ENCODE measurements around the gene USP38.
"Not testable (repeated sequence)": the region's sequence is repeated elsewhere in the genome, so short reads cannot be mapped to it uniquely, and the experiment has no call there.

Gene USP38

GRCh38 chr4:143207555-143207954, 22.8 kb downstream of the USP38 start:
- no peak for DNase-seq

DNA sequence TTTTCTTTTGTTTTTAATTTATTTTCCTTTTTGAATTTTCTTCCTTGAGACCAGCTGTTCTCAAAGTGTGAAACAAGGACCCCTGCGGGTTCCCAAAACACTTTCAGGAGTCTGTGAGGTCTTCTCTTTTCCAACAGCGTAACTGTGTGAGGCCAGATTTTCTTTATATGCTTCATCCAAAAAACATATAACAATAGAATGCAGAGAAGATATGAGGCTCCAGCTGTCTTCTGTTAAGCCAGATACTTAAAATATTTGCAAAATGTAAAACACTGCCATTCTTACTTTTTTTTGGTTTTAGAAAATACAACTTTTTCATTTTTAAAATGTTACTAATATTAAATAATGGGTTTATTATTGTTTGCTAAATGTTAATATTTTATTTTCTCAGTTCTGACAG, 27.8 kb downstream of the USP38 start:
- DNase-seq: no peak

GRCh38 chr4:143215873-143216272, 31.2 kb downstream of the USP38 start:
- no peak for DNase-seq

GRCh38 chr4:143224255-143224654, 39.5 kb downstream of the USP38 start:
- DNase-seq: no peak

- no peak for DNase-seq
Observed at GRCh38 chr4:143225167-143225566, 40.5 kb downstream of the USP38 start.

DNA sequence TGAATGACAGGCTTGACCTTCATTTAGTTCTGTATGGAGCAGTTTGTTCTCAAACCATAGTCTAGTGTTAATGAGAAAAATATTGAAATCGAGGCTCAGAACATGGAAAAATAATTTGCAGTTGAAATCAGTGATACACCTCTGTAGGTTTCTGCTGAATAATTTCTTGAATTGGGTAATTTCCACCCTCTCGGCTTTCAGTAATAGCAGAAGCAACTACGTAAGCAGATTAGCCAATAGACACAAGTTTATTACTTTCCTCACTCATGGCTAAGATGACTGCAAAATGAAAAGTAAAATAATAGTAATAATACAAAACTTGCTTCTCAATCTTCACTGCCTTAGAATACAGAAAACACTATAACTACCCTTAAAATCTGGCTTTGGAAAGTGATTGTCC, 46.0 kb downstream of the USP38 start:
- DNase-seq: no peak

DNA sequence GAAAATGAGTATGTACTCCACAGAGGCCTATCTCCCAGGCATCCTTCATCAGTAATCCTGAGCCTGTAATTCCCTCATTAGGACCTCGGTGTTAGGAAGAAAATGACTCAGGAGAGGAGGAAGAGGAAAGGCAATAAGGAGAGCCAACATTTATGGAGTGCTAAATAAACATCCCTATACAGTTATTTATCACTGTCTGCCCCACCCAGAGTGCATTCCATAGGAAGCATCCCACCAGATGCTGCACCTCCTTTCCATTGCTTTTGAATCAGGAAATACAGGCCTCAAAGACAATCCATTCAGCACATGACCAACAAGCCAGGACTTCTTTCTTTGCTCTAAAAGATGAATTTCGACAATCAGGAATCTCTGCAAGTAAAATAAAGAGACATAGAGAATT, 47.6 kb downstream of the USP38 start:
- DNase-seq: no peak

- DNase-seq: no peak
Observed at GRCh38 chr4:143234153-143234552, 49.4 kb downstream of the USP38 start.

DNA sequence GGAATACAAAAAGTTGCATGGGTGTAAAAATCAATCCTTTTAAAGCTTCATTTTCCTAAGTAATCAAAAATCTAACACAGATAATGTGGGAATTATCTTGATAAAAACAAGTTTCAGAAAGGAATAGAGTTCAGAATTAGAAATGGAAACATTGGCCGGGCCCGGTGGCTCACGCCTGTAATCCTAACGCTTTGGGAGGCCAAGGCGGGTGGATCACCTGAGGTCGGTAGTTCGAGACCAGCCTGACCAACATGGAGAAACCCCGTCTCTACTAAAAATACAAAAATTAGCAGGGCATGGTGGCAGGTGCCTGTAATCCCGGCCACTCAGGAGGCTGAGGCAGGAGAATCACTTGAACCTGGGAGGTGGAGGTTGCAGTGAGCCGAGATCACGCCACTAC, 52.5 kb downstream of the USP38 start:
- DNase-seq: not testable (repeated sequence)

DNA sequence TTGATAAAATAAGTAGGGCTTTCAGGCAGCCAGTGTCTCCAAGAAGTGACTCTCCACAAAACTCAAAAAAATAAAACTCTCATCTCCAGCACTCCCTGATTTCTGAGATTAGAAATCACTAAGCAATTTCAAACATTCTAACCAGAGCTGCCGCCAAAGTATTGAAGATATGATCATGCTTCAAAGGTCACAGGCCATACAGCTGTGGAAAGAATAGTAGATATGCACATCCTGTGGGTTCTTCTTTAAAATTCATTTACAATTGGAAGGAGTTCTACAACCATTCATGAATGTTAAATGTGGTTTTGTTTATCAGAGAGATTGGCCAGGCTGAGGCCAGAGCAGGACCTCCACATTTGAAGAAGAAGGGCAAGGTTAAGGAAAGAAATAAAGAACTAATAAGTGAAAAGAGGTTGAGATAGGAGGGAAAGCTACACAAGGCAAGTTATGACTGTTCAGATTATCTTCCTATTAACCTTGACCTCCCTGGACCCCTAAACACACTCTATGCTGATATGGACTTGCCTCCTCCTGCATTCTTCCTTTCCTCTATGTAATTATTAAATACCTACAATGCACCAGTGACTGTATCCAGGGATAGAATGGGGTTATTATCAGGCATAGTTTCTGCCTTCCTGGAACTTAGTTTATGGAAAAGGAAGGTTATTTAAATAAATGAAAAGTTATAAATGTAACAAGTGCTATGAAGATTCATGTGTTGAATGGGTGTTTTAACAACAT, 56.4 kb downstream of the USP38 start:
- no peak for DNase-seq

DNA sequence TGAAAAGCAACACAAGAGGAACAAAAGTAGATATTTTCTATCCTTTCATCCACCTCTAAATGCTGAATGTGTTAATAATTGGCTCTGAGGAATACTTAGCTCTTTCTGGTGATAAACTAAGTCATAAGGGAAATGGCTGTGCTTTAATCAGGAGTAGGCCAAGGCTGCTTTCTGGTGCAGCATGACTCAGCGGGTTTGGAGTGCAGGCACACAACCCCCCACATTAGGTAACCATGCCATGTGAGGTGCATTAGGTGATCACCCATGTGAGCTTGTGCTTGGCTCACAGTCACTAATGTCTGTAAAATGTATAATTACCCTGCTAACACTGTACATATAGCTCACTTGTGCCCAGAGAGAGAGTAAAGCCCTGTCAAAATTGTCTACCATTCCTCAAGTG, 57.2 kb downstream of the USP38 start:
- no peak for DNase-seq

DNA sequence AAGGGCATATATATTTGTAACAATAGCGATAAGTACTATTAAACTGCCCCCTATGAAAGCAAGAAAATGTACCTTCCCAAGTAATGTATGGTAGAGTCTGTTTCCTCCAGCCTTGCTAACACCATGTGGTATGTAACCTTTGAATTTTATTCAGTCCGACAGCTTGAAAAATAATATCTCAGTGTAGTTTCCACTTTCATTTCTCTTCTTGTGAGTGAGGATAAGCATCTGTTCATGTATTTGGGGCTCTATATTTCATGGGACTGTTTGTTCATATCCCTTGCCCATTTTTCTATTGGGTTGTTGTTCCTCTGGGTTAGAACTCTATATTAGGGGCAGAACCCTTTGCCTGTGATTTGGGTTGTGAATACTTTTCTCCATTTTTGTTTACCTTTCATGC, 58.3 kb downstream of the USP38 start:
- DNase-seq: no peak

- DNase-seq: no peak
Observed at GRCh38 chr4:143246977-143247376, 62.3 kb downstream of the USP38 start.

DNA sequence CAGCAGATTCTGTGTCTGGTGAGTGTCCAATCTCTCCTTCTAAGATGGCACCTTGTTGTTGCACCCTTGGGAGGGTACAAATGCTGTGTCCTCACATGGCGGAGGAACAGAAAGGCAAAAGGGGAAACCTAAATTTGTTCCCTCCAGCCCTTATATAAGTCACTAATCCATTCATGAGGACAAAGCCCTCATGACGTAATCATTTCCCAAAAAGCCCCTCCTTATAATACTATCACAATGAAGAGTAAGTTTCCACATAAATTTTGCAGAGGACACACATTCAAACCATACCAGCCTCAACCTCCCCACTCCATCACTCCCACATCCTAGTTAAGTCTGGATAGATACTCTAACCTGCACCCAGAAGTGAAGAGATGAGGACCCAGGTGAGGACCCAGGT, 63.1 kb downstream of the USP38 start:
- no peak for DNase-seq

DNA sequence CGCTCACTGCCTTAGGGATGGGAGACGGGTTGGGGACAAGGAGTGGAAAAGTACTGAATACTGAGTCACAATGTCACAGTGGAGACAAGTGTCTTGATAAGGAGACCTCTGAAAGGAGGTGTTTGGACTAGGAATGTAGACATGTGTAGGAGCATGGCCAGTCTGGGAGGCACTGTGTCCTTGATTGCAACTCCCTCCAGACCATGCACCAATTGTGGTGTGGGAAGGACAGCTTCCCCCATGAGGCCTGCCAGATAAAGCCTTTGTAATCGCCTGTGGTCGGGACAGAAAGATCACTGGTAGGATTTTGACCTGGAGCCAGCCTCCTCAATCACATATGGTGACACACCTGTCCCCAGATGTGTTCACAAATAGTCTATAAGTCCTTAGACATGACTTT, 64.1 kb downstream of the USP38 start:
- DNase-seq: no peak

GRCh38 chr4:143250617-143251016, 65.9 kb downstream of the USP38 start:
- DNase-seq: no peak

DNA sequence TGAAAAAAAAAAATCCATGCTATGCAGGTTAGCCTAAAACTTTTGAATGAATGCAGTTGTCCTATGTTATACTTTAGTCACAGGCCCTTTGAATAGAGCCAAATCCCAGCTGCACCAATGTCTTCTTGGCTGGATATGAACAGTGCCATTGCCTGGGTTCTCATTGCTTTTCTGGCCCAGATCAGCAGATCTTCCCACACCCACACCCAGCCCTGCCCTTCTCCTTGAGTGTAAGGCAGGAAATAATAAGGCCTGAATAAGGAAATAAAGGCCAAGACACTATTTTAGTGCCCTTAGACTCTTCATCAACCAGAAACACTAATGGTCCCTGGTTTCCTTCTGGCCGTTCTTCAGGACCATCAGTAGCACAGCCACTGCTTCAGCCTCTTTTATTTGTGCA, 66.6 kb downstream of the USP38 start:
- DNase-seq: no peak

GRCh38 chr4:143251779-143252178, 67.1 kb downstream of the USP38 start:
- DNase-seq: no peak

DNA sequence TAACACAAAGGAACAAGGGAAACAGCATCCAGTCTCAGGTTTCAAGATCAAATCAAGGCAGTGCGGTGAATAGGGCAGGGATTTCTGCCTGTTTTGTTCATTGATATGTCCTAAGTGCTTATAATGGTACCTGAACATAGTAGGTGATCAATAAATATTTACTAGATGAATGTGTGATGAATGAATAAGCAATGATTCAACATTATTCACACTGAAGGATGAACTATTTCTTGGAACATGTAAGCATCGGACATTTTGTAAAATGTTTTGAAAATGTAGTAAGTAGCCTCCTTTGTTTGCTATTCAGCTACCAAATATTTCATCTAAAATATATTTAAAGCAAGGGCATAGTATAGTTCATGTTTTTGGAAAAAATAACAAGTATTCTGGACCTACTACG, 67.8 kb downstream of the USP38 start:
- DNase-seq: no peak

- DNase-seq: no peak
Observed at GRCh38 chr4:143253166-143253565, 68.4 kb downstream of the USP38 start.

DNA sequence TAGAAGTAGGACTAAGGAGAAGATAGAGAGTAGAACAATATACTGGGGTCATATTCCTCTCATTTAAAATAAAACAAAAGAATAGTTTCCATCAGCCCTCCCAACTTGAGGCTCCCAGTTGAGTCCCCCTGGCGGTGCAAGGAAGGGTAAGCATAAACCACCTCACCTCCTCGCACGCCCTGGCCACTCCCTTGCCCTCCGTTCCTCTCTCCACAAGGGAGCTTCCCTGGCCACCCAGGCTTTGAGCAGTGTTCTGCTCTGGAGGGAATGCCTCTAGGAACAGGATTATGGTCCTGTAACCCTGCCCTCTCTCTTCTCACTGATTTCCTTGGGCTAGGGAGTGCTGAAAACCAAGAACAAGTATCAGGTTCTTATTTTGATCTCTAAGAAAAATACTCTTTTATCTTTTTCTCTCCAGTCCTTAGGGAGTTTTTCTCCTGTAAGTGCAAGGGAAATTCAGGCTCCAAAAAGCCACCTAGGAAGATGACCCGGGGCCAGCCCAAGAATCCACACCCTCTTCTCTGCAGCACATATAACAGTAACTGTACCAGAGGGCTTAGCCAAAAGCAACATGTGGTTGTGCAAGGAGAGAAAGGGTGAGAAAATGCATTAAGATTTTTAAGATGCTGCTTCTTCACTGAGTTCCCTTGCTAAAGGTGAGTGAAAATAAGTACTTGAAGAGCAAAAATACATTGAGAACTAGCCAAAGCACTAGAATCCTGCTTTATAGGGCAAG, 69.9 kb downstream of the USP38 start:
- DNase-seq: no peak

DNA sequence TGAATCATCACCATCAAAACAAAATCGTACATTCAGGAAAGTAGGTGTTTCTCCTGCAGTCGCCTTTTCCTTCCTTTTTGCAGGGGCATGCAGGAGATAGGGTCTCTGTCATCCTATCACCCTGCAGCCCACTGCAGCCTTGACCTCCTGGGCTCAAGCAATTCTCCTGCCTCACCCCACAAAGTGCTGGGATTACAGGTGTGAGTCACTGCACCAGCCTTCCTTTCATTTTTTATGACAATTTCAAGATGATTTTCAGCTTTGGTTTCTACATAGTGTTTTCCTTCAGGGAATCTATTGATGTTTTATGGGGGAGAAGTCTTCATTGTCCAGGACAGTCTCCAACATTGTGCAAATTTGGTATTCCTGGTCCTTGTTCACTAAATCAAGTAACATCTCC, 71.7 kb downstream of the USP38 start:
- DNase-seq: no peak

DNA sequence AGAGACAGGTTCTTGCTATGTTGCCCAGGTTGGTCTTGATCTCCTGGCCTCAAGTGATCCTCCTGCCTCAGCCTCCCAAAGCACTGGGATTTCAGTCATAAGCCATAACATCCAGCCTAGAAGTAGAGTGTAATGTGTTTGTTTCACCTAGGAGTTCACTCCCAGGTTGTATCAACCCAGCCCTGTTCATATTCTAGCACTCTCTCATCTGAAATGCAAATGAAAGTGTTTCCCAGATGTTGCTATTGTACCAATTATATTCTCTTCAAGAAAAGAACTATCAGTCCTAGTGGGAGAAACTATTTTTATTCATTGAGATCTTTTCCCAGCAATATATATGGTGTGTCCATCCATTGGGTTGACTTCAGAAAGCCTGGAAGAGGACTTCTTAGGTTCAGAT, 72.6 kb downstream of the USP38 start:
- no peak for DNase-seq

DNA sequence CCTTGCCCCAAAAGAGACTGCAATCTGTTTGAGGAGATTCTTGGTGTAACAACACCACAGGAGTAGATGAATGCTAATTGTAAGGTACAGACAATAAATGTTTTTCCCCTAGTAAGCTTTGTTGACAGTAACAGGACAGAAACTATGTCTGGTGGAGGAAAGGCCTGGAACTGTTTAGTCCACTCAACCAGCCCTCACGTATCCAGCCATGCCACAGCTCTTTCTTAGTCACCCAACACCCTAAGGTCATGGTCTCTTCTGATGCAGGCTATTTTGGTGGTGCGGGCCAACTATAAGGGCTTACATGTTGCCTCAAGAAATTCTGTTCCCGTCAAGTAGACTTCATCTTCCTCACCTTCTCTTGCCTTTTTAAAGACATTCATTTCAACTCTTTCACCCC, 76.0 kb downstream of the USP38 start:
- DNase-seq: no peak

DNA sequence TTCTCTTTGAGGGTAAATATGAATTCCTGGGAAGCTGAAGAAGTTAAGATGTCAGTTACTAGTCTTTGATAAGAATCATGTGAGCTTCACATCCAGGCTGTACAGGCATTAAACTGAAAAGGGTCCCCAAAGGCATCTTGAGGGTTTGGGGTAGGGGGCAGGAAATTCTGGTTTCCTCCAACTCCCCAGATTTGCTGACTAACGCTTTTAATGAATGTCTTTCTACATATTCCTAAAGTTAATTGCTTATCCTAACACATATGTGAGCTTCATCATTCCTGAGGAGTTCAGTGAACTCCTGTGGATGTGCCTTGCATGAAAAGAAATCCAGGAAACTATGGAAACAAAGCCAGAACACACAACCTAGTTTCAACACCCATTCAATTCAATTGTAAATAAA, 78.1 kb downstream of the USP38 start:
- DNase-seq: no peak

Measured in activated naive CD4-positive, alpha-beta T cell (primary cell).